Loucy (cell line): ENCODE results near the gene CNRIP1.
A peak's percentile ranks its signal among the peaks of the same experiment; 100 is the strongest.

Experiments used
- H2AFZ ChIP-seq: fragments of 200-600 bp; sonication (generic); 2 replicates; pipeline ENCODE4 v1.6.0; 2016; ENCODE audit warnings: antibody characterized with exemption, mild to moderate bottlenecking, low read length, moderate library complexity
- H3F3A ChIP-seq: fragments of 200-600 bp; 2 replicates; pipeline ENCODE4 v1.6.0; 2016; ENCODE audit warnings: antibody characterized with exemption, low read depth, mild to moderate bottlenecking
- H3K27me3 ChIP-seq: fragments of 200-600 bp; sonication (generic); 2 replicates; pipeline ENCODE4 v1.6.1; 2014; ENCODE audit warnings: low read length, mild to moderate bottlenecking; ENCODE audit not compliant: insufficient read depth, poor library complexity, severe bottlenecking
- H3K36me3 ChIP-seq: fragments of 200-600 bp; sonication (generic); 2 replicates; pipeline ENCODE4 v1.6.1; 2016; ENCODE audit warnings: low read length; ENCODE audit not compliant: insufficient read depth
- H3K4me1 ChIP-seq: fragments of 200-600 bp; sonication (generic); 2 replicates; pipeline ENCODE4 v1.5.1; 2014; ENCODE audit warnings: low read length, mild to moderate bottlenecking; ENCODE audit not compliant: insufficient read depth, poor library complexity, severe bottlenecking
- H3K4me2 ChIP-seq: fragments of 200-600 bp; sonication (generic); 2 replicates; pipeline ENCODE4 v1.6.0; 2014; ENCODE audit warnings: antibody characterized with exemption, low read length, low read depth, mild to moderate bottlenecking; ENCODE audit not compliant: poor library complexity, severe bottlenecking
- H3K4me3 ChIP-seq: fragments of 200-600 bp; sonication (generic); 2 replicates; pipeline ENCODE4 v1.5.1; 2014; ENCODE audit warnings: low read length, mild to moderate bottlenecking, mixed read lengths; ENCODE audit not compliant: poor library complexity, severe bottlenecking
- H3K79me2 ChIP-seq: fragments of 200-600 bp; sonication (generic); 2 replicates; pipeline ENCODE4 v1.6.1; 2014; ENCODE audit warnings: low read length; ENCODE audit not compliant: insufficient read depth
- H3K9ac ChIP-seq: fragments of 200-600 bp; sonication (generic); 2 replicates; pipeline ENCODE4 v1.6.0; 2014; ENCODE audit warnings: mild to moderate bottlenecking, low read depth, low read length, moderate library complexity; ENCODE audit not compliant: poor library complexity, severe bottlenecking
- H3K9me2 ChIP-seq: fragments of 200-600 bp; sonication (generic); replicated peaks from 2 replicates; pipeline ENCODE4 v1.6.1; 2016; ENCODE audit warnings: low read depth, low read length, mixed read lengths
- H3K9me3 ChIP-seq: fragments of 200-600 bp; sonication (generic); 2 replicates; pipeline ENCODE4 v1.6.1; 2014; ENCODE audit warnings: mild to moderate bottlenecking, antibody characterized with exemption, low read length, low read depth; ENCODE audit not compliant: insufficient read depth
- H4K20me1 ChIP-seq: fragments of 200-600 bp; sonication (generic); 2 replicates; pipeline ENCODE4 v1.6.0; 2014; ENCODE audit warnings: antibody characterized with exemption, low read length, mild to moderate bottlenecking; ENCODE audit not compliant: insufficient read depth, poor library complexity, severe bottlenecking
- EZH2phosphoT487 ChIP-seq: fragments of 200-600 bp; IDR thresholded peaks from 2 replicates; pipeline ENCODE4 v1.6.1; 2018; ENCODE audit warnings: antibody characterized with exemption, mild to moderate bottlenecking, moderate library complexity, borderline replicate concordance
- TF ChIP-seq, protein P1 (sequence below): fragments of 200-600 bp; sonication (generic); conservative IDR thresholded peaks from 2 replicates; pipeline ENCODE4 v1.5.1; 2014; ENCODE audit warnings: mild to moderate bottlenecking, antibody characterized with exemption, low read length

Gene CNRIP1

GRCh38 chr2:68290901-68291300 lies 28.8 kb downstream of the CNRIP1 start:
- TF ChIP-seq, protein P1, sequence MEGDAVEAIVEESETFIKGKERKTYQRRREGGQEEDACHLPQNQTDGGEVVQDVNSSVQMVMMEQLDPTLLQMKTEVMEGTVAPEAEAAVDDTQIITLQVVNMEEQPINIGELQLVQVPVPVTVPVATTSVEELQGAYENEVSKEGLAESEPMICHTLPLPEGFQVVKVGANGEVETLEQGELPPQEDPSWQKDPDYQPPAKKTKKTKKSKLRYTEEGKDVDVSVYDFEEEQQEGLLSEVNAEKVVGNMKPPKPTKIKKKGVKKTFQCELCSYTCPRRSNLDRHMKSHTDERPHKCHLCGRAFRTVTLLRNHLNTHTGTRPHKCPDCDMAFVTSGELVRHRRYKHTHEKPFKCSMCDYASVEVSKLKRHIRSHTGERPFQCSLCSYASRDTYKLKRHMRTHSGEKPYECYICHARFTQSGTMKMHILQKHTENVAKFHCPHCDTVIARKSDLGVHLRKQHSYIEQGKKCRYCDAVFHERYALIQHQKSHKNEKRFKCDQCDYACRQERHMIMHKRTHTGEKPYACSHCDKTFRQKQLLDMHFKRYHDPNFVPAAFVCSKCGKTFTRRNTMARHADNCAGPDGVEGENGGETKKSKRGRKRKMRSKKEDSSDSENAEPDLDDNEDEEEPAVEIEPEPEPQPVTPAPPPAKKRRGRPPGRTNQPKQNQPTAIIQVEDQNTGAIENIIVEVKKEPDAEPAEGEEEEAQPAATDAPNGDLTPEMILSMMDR = no peak
- TF ChIP-seq EZH2phosphoT487 = no peak
- Histone ChIP-seq H3K27me3 (no peaks in the 10 kb centered on the region), H3K4me1 (peaks cover 9% of the 10 kb centered on the region), H3K9me2 (no peaks in the 10 kb centered on the region), H3K9me3 (no peaks in the 10 kb centered on the region), H3K36me3 (no peaks in the 10 kb centered on the region), H3K79me2 (no peaks in the 10 kb centered on the region), H3F3A (no peaks in the 10 kb centered on the region), H3K9ac (no peak overlapping the region), H4K20me1 (no peaks in the 10 kb centered on the region), H2AFZ (0 out of 2 replicates have a peak overlapping the region, but pooled peaks have one; percentile 0), H3K4me2 (no peak overlapping the region), H3K4me3 (no peak overlapping the region)

GRCh38 chr2:68287580-68288441 lies 31.9 kb downstream of the CNRIP1 start:
- H3K4me3 ChIP-seq = no peak overlapping the region
- no peaks in the 10 kb centered on the region for H4K20me1 ChIP-seq
- H3F3A ChIP-seq = no peaks in the 10 kb centered on the region
- no peaks in the 10 kb centered on the region for H3K9me2 ChIP-seq
- H3K4me2 ChIP-seq = no peak overlapping the region
- H3K79me2 ChIP-seq = no peaks in the 10 kb centered on the region
- H3K36me3 ChIP-seq = no peaks in the 10 kb centered on the region
- H3K9ac ChIP-seq = no peak overlapping the region
- no peak for TF ChIP-seq EZH2phosphoT487
- TF ChIP-seq, protein P1 = no peak
- no peaks in the 10 kb centered on the region for H3K4me1 ChIP-seq
- H2AFZ ChIP-seq = no peak overlapping the region
- no peaks in the 10 kb centered on the region for H3K27me3 ChIP-seq
- no peaks in the 10 kb centered on the region for H3K9me3 ChIP-seq

GRCh38 chr2:68284896-68285295 lies 34.9 kb downstream of the CNRIP1 start:
- Histone ChIP-seq H3K4me3 (no peak overlapping the region), H4K20me1 (no peaks in the 10 kb centered on the region), H3K36me3 (no peaks in the 10 kb centered on the region), H3K9me2 (no peaks in the 10 kb centered on the region), H3K9me3 (no peaks in the 10 kb centered on the region), H2AFZ (no peak overlapping the region), H3K27me3 (no peaks in the 10 kb centered on the region), H3K4me1 (no peaks in the 10 kb centered on the region), H3K9ac (no peak overlapping the region), H3K4me2 (no peak overlapping the region), H3K79me2 (no peaks in the 10 kb centered on the region), H3F3A (no peaks in the 10 kb centered on the region)
- TF ChIP-seq EZH2phosphoT487 = no peak
- TF ChIP-seq, protein P1 = no peak
